ENCODE measurements around the gene ARL4A. TPM values are rescaled to one million over a fixed set of nuclear protein-coding genes. Genes with fewer than 3 reads are reported as not detected.
"Not testable (repeated sequence)": the region's sequence is repeated elsewhere in the genome, so short reads cannot be mapped to it uniquely, and the experiment has no call there.

Gene ARL4A
- polyA plus RNA-seq, 1 experiment: 31.0 TPM

- H3K4me3 ChIP-seq (ENCODE audit: low read depth, low read length): no peak overlapping the region
- H3K9me3 ChIP-seq (ENCODE audit: control insufficient read depth, insufficient read depth, low read length): no peaks in the 10 kb centered on the region
- DNase-seq (ENCODE audit: low read depth, low spot score): no peak
- CTCF ChIA-PET: interaction anchor here (0.6 to 1.5 kb wide), 3 partner anchors 43 to 652 kb away, joined by 3 to 4 read pairs (median 4); no protein-coding TSS in a partner anchor
- H3K27me3 ChIP-seq (ENCODE audit: control insufficient read depth, insufficient read depth, low read length): no peaks in the 10 kb centered on the region
- no peak for TF ChIP-seq CTCF (IDR thresholded peaks at IDR 0.05; ENCODE audit: low read depth, low read length)
- H3K27ac ChIP-seq (ENCODE audit: low read depth, low read length): no peak overlapping the region
- POLR2A ChIA-PET: no interaction called here
These were observed 46.2 kb upstream of the ARL4A start for GRCh38 chr7:12641196-12641595.

GRCh38 chr7:12642508-12642907 lies 44.9 kb upstream of the ARL4A start:
- no peak for DNase-seq (ENCODE audit: low read depth, low spot score)
- CTCF ChIA-PET: interaction anchor here (1.6 kb wide), 1 partner anchor 44 kb away, joined by 9 read pairs; no protein-coding TSS in a partner anchor

GRCh38 chr7:12643001-12643643 lies 44.3 kb upstream of the ARL4A start:
- Histone ChIP-seq H3K27ac (ENCODE audit: low read depth, low read length) (no peak overlapping the region), H3K27me3 (ENCODE audit: control insufficient read depth, insufficient read depth, low read length) (no peaks in the 10 kb centered on the region), H3K9me3 (ENCODE audit: control insufficient read depth, insufficient read depth, low read length) (no peaks in the 10 kb centered on the region), H3K4me3 (ENCODE audit: low read depth, low read length) (no peak overlapping the region)
- POLR2A ChIA-PET: no interaction called here
- DNase-seq (ENCODE audit: low read depth, low spot score): no peak
- no peak for TF ChIP-seq CTCF (IDR thresholded peaks at IDR 0.05; ENCODE audit: low read depth, low read length)
- CTCF ChIA-PET: interaction anchor here (1.6 kb wide), 1 partner anchor 43 kb away, joined by 9 read pairs; no protein-coding TSS in a partner anchor

More at GRCh38 chr7:12642508-12642907, 44.9 kb upstream of the ARL4A start:
- Histone ChIP-seq H3K4me3 (ENCODE audit: low read depth, low read length) (no peak overlapping the region), H3K27ac (ENCODE audit: low read depth, low read length) (no peak overlapping the region), H3K9me3 (ENCODE audit: control insufficient read depth, insufficient read depth, low read length) (no peaks in the 10 kb centered on the region), H3K27me3 (ENCODE audit: control insufficient read depth, insufficient read depth, low read length) (no peaks in the 10 kb centered on the region)
- POLR2A ChIA-PET: no interaction called here
- no peak for TF ChIP-seq CTCF (IDR thresholded peaks at IDR 0.05; ENCODE audit: low read depth, low read length)

DNA sequence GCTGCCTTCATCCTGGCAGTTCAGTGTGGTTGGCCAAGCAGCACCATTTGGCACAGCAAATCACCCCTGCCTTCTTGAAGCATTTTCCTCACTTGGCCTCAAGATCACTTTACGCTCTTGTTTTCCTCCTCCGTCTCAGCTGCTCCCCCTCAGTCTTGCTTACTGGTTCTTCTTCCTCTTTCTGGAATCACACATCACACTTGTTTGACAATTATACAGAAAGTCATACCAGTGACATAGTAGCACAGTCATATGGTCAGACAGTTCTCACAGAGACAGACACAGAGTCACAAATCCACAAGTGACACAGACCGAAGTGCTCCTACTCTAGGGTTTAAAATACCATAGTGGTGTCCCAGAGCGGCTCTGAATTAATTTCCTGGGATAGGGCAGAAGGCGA lies 43.8 kb upstream of the ARL4A start:
- TF ChIP-seq CTCF (IDR thresholded peaks at IDR 0.05; ENCODE audit: low read depth, low read length): no peak
- ChIA-PET CTCF (interaction anchor here (1.6 kb wide), 1 partner anchor 43 kb away, joined by 9 read pairs; no protein-coding TSS in a partner anchor), POLR2A (no interaction called here)
- no peak overlapping the region for H3K4me3 ChIP-seq (ENCODE audit: low read depth, low read length)
- DNase-seq (ENCODE audit: low read depth, low spot score): no peak
- H3K27ac ChIP-seq (ENCODE audit: low read depth, low read length): no peak overlapping the region
- H3K27me3 ChIP-seq (ENCODE audit: control insufficient read depth, insufficient read depth, low read length): no peaks in the 10 kb centered on the region
- no peaks in the 10 kb centered on the region for H3K9me3 ChIP-seq (ENCODE audit: control insufficient read depth, insufficient read depth, low read length)

- CTCF ChIA-PET: interaction anchor here (2.2 kb wide), 1 partner anchor 41 kb away, joined by 7 read pairs; no protein-coding TSS in a partner anchor
- POLR2A ChIA-PET; H3K27me3 ChIP-seq (ENCODE audit: control insufficient read depth, insufficient read depth, low read length); H3K9me3 ChIP-seq (ENCODE audit: control insufficient read depth, insufficient read depth, low read length); DNase-seq (ENCODE audit: low read depth, low spot score); H3K4me3 ChIP-seq (ENCODE audit: low read depth, low read length); H3K27ac ChIP-seq (ENCODE audit: low read depth, low read length): not testable (repeated sequence)
These were observed 42.2 kb upstream of the ARL4A start for GRCh38 chr7:12645212-12645611.
